ENCODE data around the gene P2RY8. TPM values are rescaled to one million over a fixed set of nuclear protein-coding genes. Genes with fewer than 3 reads are reported as not detected.

The P2RY8 gene
- total RNA-seq, 1 experiment from 2014 or later = 0.44 TPM

DNA sequence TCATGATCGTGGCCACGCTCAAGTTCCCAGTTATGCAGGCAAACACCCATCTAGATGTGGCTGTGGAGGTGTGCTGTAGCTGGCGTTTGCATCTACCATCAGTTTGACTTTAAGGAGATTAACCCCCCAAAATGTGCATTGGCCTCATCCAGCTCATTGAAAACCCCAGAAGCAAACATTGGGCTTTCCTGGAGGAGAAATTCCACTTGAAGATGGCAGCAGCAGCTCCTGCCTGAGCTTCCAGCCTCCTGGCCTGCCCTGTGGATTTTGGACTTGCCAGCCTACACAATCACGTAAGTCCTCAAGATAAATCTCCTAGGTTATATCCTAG is 114.9 kb downstream of the P2RY8 start:
- BruUV-seq (replicated peaks) = no TSS peak
- Histone ChIP-seq H3K36me3 (ENCODE audit: control insufficient read depth in 1 of 2, insufficient read depth in 2 of 2, low read length in 2 of 2) (peaks cover 2 to 34% of the 10 kb centered on the region in 2 experiments; a peak in 3 of 4 replicates), H3K9me3 (ENCODE audit: control insufficient read depth in 1 of 2, insufficient read depth in 1 of 2, low read depth in 1 of 2, low read length in 2 of 2) (peaks cover 0 to 5% of the 10 kb centered on the region in 2 experiments; a peak in 1 of 4 replicates), H3K9ac (ENCODE audit: low read length) (no peak overlapping the region), H3K4me1 (ENCODE audit: control insufficient read depth in 1 of 2, insufficient read depth in 2 of 2, low read length in 2 of 2) (no peaks in the 10 kb centered on the region), H3K4me3 (replicated peaks in 1 of 2; ENCODE audit: low read depth in 1 of 2, low read length in 2 of 2) (no peak overlapping the region), H3K27me3 (ENCODE audit: insufficient read depth, low read length) (no peaks in the 10 kb centered on the region), H4K20me1 (ENCODE audit: insufficient read depth) (no peaks in the 10 kb centered on the region), H3K27ac (ENCODE audit: low read depth, low read length) (no peak overlapping the region), H3K9me2 (ENCODE audit: insufficient read depth) (no peaks in the 10 kb centered on the region), H3K4me2 (ENCODE audit: low read length) (no peak overlapping the region), H2AFZ (ENCODE audit: low read depth, low read length, poor library complexity, severe bottlenecking) (no peak overlapping the region), H3K79me2 (ENCODE audit: insufficient read depth, low read length) (no peaks in the 10 kb centered on the region)
- ATAC-seq (no peak), DNase-seq (ENCODE audit: low read depth, low spot score) (no peak)
- ChIA-PET RAD21 (ENCODE audit: low non-redundant PET in 1 of 2, low total read pairs in 2 of 2, uncharacterized antibody in 2 of 2, unreplicated experiment in 2 of 2) (no interaction called here), CTCF (no interaction called here), POLR2A (no interaction called here)
- intact Hi-C loops (cut with micrococcal nuclease) = no loop called here
- TF ChIP-seq, protein P1, sequence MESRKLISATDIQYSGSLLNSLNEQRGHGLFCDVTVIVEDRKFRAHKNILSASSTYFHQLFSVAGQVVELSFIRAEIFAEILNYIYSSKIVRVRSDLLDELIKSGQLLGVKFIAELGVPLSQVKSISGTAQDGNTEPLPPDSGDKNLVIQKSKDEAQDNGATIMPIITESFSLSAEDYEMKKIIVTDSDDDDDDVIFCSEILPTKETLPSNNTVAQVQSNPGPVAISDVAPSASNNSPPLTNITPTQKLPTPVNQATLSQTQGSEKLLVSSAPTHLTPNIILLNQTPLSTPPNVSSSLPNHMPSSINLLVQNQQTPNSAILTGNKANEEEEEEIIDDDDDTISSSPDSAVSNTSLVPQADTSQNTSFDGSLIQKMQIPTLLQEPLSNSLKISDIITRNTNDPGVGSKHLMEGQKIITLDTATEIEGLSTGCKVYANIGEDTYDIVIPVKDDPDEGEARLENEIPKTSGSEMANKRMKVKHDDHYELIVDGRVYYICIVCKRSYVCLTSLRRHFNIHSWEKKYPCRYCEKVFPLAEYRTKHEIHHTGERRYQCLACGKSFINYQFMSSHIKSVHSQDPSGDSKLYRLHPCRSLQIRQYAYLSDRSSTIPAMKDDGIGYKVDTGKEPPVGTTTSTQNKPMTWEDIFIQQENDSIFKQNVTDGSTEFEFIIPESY (IDR thresholded peaks at IDR 0.05; ENCODE audit: extremely low read depth, insufficient replicate concordance, low read length) = no peak
- no peak for TF ChIP-seq CBX3 (IDR thresholded peaks at IDR 0.05; ENCODE audit: low read depth)
- no peak for TF ChIP-seq CEBPB (IDR thresholded peaks at IDR 0.05; ENCODE audit: low read depth)
- TF ChIP-seq EGR1 (IDR thresholded peaks at IDR 0.05; ENCODE audit: low read depth) = no peak
- TF ChIP-seq EZH2phosphoT487 (IDR thresholded peaks at IDR 0.05; ENCODE audit: borderline replicate concordance) = no peak
- no peak for TF ChIP-seq FOSL1 (IDR thresholded peaks at IDR 0.05; ENCODE audit: low read depth)
- TF ChIP-seq JUND (IDR thresholded peaks at IDR 0.05) = no peak
- TF ChIP-seq YY1 (IDR thresholded peaks at IDR 0.05; ENCODE audit: extremely low read depth, insufficient replicate concordance, low read depth, low read length) = no peak
- no peak for TF ChIP-seq SP1 (IDR thresholded peaks at IDR 0.05; ENCODE audit: low read depth)
- TF ChIP-seq, protein P2, sequence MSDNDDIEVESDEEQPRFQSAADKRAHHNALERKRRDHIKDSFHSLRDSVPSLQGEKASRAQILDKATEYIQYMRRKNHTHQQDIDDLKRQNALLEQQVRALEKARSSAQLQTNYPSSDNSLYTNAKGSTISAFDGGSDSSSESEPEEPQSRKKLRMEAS (IDR thresholded peaks at IDR 0.05) = no peak
- no peak for TF ChIP-seq SIN3A (IDR thresholded peaks at IDR 0.05; ENCODE audit: low read depth)
- no peak for TF ChIP-seq POLR2A (IDR thresholded peaks at IDR 0.05; ENCODE audit: borderline replicate concordance, extremely low read depth, insufficient read depth, insufficient read length)
- no peak for TF ChIP-seq ZNF274 (IDR thresholded peaks at IDR 0.05; ENCODE audit: low read depth, low read length)
- TF ChIP-seq, protein P3, sequence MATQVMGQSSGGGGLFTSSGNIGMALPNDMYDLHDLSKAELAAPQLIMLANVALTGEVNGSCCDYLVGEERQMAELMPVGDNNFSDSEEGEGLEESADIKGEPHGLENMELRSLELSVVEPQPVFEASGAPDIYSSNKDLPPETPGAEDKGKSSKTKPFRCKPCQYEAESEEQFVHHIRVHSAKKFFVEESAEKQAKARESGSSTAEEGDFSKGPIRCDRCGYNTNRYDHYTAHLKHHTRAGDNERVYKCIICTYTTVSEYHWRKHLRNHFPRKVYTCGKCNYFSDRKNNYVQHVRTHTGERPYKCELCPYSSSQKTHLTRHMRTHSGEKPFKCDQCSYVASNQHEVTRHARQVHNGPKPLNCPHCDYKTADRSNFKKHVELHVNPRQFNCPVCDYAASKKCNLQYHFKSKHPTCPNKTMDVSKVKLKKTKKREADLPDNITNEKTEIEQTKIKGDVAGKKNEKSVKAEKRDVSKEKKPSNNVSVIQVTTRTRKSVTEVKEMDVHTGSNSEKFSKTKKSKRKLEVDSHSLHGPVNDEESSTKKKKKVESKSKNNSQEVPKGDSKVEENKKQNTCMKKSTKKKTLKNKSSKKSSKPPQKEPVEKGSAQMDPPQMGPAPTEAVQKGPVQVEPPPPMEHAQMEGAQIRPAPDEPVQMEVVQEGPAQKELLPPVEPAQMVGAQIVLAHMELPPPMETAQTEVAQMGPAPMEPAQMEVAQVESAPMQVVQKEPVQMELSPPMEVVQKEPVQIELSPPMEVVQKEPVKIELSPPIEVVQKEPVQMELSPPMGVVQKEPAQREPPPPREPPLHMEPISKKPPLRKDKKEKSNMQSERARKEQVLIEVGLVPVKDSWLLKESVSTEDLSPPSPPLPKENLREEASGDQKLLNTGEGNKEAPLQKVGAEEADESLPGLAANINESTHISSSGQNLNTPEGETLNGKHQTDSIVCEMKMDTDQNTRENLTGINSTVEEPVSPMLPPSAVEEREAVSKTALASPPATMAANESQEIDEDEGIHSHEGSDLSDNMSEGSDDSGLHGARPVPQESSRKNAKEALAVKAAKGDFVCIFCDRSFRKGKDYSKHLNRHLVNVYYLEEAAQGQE (IDR thresholded peaks at IDR 0.05; ENCODE audit: low read depth) = no peak
- no peak for TF ChIP-seq POLR2AphosphoS5 (IDR thresholded peaks at IDR 0.05; ENCODE audit: low read depth, low read length)
- TF ChIP-seq SRF (IDR thresholded peaks at IDR 0.05; ENCODE audit: low read depth) = no peak
- TF ChIP-seq TCF7L2 (IDR thresholded peaks at IDR 0.05; ENCODE audit: borderline replicate concordance, extremely low read depth, insufficient read depth, insufficient read length) = no peak

Data from HCT116 (cell line).